ENCODE data around the gene RAB40B. TPM values are rescaled to one million over a fixed set of nuclear protein-coding genes. Genes with fewer than 3 reads are reported as not detected.

The RAB40B gene
- total and polyA plus RNA-seq, 11 donors = 10.9 to 37.7 (median 21.9) TPM

GRCh38 chr17:82645516-82645915 lies 53.0 kb downstream of the RAB40B start:
- WGBS, 4 donors = 87 to 96% (median 95%) methylated on average over 4 of the region's 4 CpGs
- no peaks in the 10 kb centered on the region for H3K27me3 ChIP-seq
- TF ChIP-seq, protein P1, sequence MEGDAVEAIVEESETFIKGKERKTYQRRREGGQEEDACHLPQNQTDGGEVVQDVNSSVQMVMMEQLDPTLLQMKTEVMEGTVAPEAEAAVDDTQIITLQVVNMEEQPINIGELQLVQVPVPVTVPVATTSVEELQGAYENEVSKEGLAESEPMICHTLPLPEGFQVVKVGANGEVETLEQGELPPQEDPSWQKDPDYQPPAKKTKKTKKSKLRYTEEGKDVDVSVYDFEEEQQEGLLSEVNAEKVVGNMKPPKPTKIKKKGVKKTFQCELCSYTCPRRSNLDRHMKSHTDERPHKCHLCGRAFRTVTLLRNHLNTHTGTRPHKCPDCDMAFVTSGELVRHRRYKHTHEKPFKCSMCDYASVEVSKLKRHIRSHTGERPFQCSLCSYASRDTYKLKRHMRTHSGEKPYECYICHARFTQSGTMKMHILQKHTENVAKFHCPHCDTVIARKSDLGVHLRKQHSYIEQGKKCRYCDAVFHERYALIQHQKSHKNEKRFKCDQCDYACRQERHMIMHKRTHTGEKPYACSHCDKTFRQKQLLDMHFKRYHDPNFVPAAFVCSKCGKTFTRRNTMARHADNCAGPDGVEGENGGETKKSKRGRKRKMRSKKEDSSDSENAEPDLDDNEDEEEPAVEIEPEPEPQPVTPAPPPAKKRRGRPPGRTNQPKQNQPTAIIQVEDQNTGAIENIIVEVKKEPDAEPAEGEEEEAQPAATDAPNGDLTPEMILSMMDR (IDR thresholded peaks at IDR 0.05) = no peak
- no peak for TF ChIP-seq POLR2A (IDR thresholded peaks at IDR 0.05)
- ATAC-seq (no peak), DNase-seq (no peak)
- H3K4me3 ChIP-seq = no peak overlapping the region
- peaks cover 0 to 45% (median 37%) of the 10 kb centered on the region in 9 donors for H3K36me3 ChIP-seq
- no peaks in the 10 kb centered on the region for H3K9me3 ChIP-seq
- H3K27ac ChIP-seq = no peak overlapping the region
- H3K4me1 ChIP-seq = peaks cover 0 to 39% (median 20%) of the 10 kb centered on the region in 12 donors
- intact Hi-C loops (cut with DNase I) = loop anchor here in 2 of 10 donors (5.0 kb wide), 2 partner anchors 72 to 107 kb away; partner anchors contain the start of genes FN3KRP (in 1 of the 2) and TBCD (in 1 of the 2)

DNA sequence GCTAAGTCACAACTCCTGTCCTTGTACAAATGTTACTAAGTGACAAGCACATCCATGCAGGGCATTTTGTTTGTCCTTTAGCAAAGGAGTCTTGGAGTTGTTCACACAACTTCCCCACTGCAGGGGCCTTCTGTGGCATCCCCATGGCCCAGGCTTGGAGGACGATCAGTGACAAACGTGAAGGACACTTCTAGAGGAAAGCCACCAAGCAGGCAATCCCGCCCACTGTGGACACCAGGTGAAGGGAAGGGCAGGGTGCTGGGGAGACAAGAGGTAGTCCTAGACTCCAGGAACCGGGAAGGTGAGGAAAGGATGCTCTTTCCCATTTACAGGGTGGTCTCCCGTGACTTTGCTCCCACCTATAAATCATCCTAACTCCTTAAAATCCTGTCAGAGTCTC lies 54.4 kb downstream of the RAB40B start:
- TF ChIP-seq POLR2A (IDR thresholded peaks at IDR 0.05) = no peak
- TF ChIP-seq, protein P1 (IDR thresholded peaks at IDR 0.05) = no peak
- Histone ChIP-seq H3K9me3 (no peaks in the 10 kb centered on the region), H3K4me1 (peaks cover 0 to 38% (median 20%) of the 10 kb centered on the region in 12 donors), H3K4me3 (no peak overlapping the region), H3K27me3 (no peaks in the 10 kb centered on the region), H3K27ac (no peak overlapping the region), H3K36me3 (peaks cover 0 to 55% (median 43%) of the 10 kb centered on the region in 9 donors)
- intact Hi-C loops (cut with DNase I) = no loop called here
- ATAC-seq = no peak
- DNase-seq = no peak
- WGBS, 4 donors = 77 to 86% (median 85%) methylated on average over 5 of the region's 5 CpGs

DNA sequence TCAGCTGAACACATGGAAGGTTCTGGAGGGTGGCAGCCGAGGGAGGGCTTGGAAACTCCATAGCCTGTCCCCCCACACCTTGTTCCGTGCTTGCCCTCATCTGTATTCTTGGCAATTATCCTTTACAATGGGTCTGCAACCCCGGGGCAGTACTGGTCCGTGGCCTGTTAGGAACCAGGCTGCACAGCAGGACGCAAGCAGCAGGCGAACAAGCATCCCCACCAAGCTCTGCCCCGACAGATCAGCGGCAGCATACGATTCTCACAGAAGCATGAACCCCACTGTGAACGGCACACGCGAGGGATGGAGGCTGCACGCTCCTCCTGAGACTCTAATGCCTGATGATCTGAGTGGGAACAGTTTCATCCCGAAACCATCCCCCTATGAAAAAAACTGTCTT lies 56.5 kb downstream of the RAB40B start:
- H3K27ac ChIP-seq = no peak overlapping the region
- H3K27me3 ChIP-seq = no peaks in the 10 kb centered on the region
- peaks cover 0 to 28% (median 15%) of the 10 kb centered on the region in 12 donors for H3K4me1 ChIP-seq
- DNase-seq = no peak
- H3K4me3 ChIP-seq = no peak overlapping the region
- 87 to 93% (median 91%) methylated on average over 14 of the region's 14 CpGs for WGBS, 4 donors
- ATAC-seq = no peak
- intact Hi-C loops (cut with DNase I) = no loop called here
- peaks cover 0 to 2% (median 0%) of the 10 kb centered on the region in 12 donors for H3K9me3 ChIP-seq
- TF ChIP-seq POLR2A (IDR thresholded peaks at IDR 0.05) = no peak
- TF ChIP-seq, protein P1 (IDR thresholded peaks at IDR 0.05) = no peak
- peaks cover 0 to 71% (median 43%) of the 10 kb centered on the region in 9 donors for H3K36me3 ChIP-seq

GRCh38 chr17:82640036-82640435 lies 58.5 kb downstream of the RAB40B start:
- H3K36me3 ChIP-seq = peaks cover 0 to 68% (median 43%) of the 10 kb centered on the region in 9 donors
- peaks cover 0 to 9% (median 0%) of the 10 kb centered on the region in 12 donors for H3K4me1 ChIP-seq
- no peak for TF ChIP-seq POLR2A (IDR thresholded peaks at IDR 0.05)
- TF ChIP-seq, protein P1 (IDR thresholded peaks at IDR 0.05) = no peak
- intact Hi-C loops (cut with DNase I) = no loop called here
- DNase-seq (no peak), ATAC-seq (no peak)
- no peak overlapping the region for H3K4me3 ChIP-seq
- H3K9me3 ChIP-seq = peaks cover 0 to 6% (median 0%) of the 10 kb centered on the region in 12 donors
- H3K27ac ChIP-seq = no peak overlapping the region
- no peaks in the 10 kb centered on the region for H3K27me3 ChIP-seq
- WGBS, 4 donors = 89 to 94% (median 91%) methylated on average over 5 of the region's 5 CpGs

Data from heart left ventricle (tissue), 16 donors.